ENCODE data around the gene TFAP2D.
A peak's percentile ranks its signal among the peaks of the same experiment; 100 is the strongest.

The TFAP2D gene

GRCh38 chr6:50720623-50721022 lies 7.3 kb downstream of the TFAP2D start:
- no peak for DNase-seq (ENCODE audit: low spot score)

- no peak for DNase-seq (ENCODE audit: low spot score)
Measured at GRCh38 chr6:50721978-50722377, 8.7 kb downstream of the TFAP2D start.

- no peak for DNase-seq (ENCODE audit: low spot score)
Measured at GRCh38 chr6:50722829-50723554, 9.7 kb downstream of the TFAP2D start.

- DNase-seq (ENCODE audit: low spot score): no peak
Measured at GRCh38 chr6:50724381-50725124, 11.2 kb downstream of the TFAP2D start.

GRCh38 chr6:50734488-50734887 lies 21.2 kb downstream of the TFAP2D start:
- no peak for DNase-seq (ENCODE audit: low spot score)

- DNase-seq (ENCODE audit: low spot score): no peak
Measured at GRCh38 chr6:50742161-50742560, 28.8 kb downstream of the TFAP2D start.

GRCh38 chr6:50744976-50745375 lies 31.6 kb downstream of the TFAP2D start:
- no peak for DNase-seq (ENCODE audit: low spot score)

- DNase-seq (ENCODE audit: low spot score): no peak
Measured at GRCh38 chr6:50762798-50763197, 49.5 kb downstream of the TFAP2D start.

- DNase-seq (ENCODE audit: low spot score): no peak
Measured at GRCh38 chr6:50778696-50779095, 65.4 kb downstream of the TFAP2D start.

GRCh38 chr6:50780382-50780781 lies 67.1 kb downstream of the TFAP2D start:
- no peak for DNase-seq (ENCODE audit: low spot score)

GRCh38 chr6:50785921-50786320 lies 72.6 kb downstream of the TFAP2D start:
- DNase-seq (ENCODE audit: low spot score): no peak

- DNase-seq (ENCODE audit: low spot score): peak; percentile 50
Measured at GRCh38 chr6:50791900-50792508, 78.7 kb downstream of the TFAP2D start.

GRCh38 chr6:50792771-50793170 lies 79.4 kb downstream of the TFAP2D start:
- DNase-seq (ENCODE audit: low spot score): no peak

GRCh38 chr6:50795574-50795973 lies 82.2 kb downstream of the TFAP2D start:
- DNase-seq (ENCODE audit: low spot score): no peak

GRCh38 chr6:50804283-50804682 lies 91.0 kb downstream of the TFAP2D start:
- no peak for DNase-seq (ENCODE audit: low spot score)

- DNase-seq (ENCODE audit: low spot score): no peak
Measured at GRCh38 chr6:50807035-50807434, 93.7 kb downstream of the TFAP2D start.

- DNase-seq (ENCODE audit: low spot score): no peak
Measured at GRCh38 chr6:50815436-50816114, 102.2 kb downstream of the TFAP2D start.

GRCh38 chr6:50816115-50816675 lies 102.9 kb downstream of the TFAP2D start:
- peak; percentile 73 for DNase-seq (ENCODE audit: low spot score)

- DNase-seq (ENCODE audit: low spot score): no peak
Measured at GRCh38 chr6:50816947-50817645, 103.8 kb downstream of the TFAP2D start.

GRCh38 chr6:50817646-50817950 lies 104.3 kb downstream of the TFAP2D start:
- no peak for DNase-seq (ENCODE audit: low spot score)

- no peak for DNase-seq (ENCODE audit: low spot score)
Measured at GRCh38 chr6:50818020-50818419, 104.7 kb downstream of the TFAP2D start.

GRCh38 chr6:50818673-50819072 lies 105.3 kb downstream of the TFAP2D start, which contains the start of gene TFAP2B:
TFAP2B (plus strand) TSS chr6:50818871; CDS start chr6:50818892, 21 bp downstream.
- no peak for DNase-seq (ENCODE audit: low spot score)

All from activated CD4-positive, alpha-beta T cell treated with anti-CD3 and anti-CD28 coated beads, Interleukin-2, Interleukin-4, amounts not matched to agents 100 ng/mL and 50 ng/mL, durations not matched to agents 16 hours and 8 hours (primary cell).